Mammary epithelial cell (primary cell): ENCODE data around the gene RPTOR.

Experiments
- CTCF ChIP-seq, 2 donors: IDR thresholded peaks in 1 of 2; conservative IDR thresholded peaks in 1 of 2; 2 replicates each; pipeline ENCODE4 v1.5.1; 2011 to 2012; ENCODE audit warnings: inconsistent platforms in 2 of 2, low read length in 2 of 2, mild to moderate bottlenecking in 2 of 2, control low read depth in 1 of 2, low read depth in 1 of 2; ENCODE audit not compliant: insufficient read depth in 1 of 2; ENCODE audit errors: extremely low read depth in 1 of 2
- EZH2 ChIP-seq: IDR thresholded peaks from 2 replicates; pipeline ENCODE4 v1.6.1; 2012; ENCODE audit warnings: low read length, inconsistent platforms, borderline replicate concordance

DNA sequence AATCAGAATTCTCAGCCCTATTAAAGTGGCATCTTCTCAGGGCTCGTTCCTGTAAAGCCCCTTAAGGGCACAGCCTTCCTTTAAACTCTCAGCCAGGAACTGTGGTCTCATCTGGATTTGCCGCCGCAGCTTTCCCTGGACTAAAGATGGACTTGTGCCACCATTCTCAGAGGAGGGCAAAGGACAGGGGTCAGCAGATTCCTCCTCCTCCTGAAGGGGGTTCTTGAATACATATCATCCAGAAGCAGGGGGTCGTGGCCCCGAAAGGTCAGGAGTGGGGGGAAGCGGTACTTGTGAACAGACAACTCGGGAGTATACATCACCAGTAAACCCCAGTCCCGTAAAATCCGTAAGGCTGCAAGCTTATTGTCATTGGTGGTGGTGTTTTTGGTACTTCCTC lies 174.8 kb downstream of the RPTOR start:
- no peak for TF ChIP-seq EZH2
- TF ChIP-seq CTCF (conservative IDR thresholded peaks at IDR 0.05 in 1 of 2, IDR thresholded peaks at IDR 0.05 in 1 of 2; ENCODE audit: extremely low read depth in 1 of 2, insufficient read depth in 1 of 2, low read depth in 1 of 2, low read length in 2 of 2): no peak
